Measurements from ENCODE around the gene NEK7.

GRCh38 chr1:198143797-198144196 is 13.0 kb upstream of the NEK7 start:
- TF ChIP-seq FOS (IDR thresholded peaks at IDR 0.05; ENCODE audit: extremely low read depth, insufficient read length): no peak
- no peak for TF ChIP-seq TCF3 (CRISPR knock-in tag; IDR thresholded peaks at IDR 0.05)
